Measurements from ENCODE around the gene OR7G2.

OR7G2 gene

DNA sequence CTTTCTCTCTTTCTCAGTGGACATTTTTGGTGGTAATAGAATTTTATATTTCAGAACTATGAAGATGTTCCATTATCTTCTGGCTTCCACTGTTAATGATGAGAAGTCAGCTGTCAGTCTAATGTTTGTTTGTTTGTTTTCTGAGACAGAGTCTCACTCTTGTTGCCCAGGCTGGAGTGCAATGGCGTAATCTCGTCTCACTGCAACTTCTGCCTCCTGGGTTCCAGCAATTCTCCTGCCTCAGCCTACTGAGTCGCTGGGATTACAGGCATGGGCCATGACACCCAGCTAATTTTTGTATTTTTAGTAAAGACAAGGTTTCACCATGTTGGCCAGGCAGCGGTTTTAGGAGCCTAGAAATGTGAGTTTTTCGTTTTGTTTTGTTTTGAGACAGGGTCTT, 37.6 kb upstream of the OR7G2 start:
- TF ChIP-seq, protein P1, sequence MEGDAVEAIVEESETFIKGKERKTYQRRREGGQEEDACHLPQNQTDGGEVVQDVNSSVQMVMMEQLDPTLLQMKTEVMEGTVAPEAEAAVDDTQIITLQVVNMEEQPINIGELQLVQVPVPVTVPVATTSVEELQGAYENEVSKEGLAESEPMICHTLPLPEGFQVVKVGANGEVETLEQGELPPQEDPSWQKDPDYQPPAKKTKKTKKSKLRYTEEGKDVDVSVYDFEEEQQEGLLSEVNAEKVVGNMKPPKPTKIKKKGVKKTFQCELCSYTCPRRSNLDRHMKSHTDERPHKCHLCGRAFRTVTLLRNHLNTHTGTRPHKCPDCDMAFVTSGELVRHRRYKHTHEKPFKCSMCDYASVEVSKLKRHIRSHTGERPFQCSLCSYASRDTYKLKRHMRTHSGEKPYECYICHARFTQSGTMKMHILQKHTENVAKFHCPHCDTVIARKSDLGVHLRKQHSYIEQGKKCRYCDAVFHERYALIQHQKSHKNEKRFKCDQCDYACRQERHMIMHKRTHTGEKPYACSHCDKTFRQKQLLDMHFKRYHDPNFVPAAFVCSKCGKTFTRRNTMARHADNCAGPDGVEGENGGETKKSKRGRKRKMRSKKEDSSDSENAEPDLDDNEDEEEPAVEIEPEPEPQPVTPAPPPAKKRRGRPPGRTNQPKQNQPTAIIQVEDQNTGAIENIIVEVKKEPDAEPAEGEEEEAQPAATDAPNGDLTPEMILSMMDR (IDR thresholded peaks at IDR 0.05), result no peak

DNA sequence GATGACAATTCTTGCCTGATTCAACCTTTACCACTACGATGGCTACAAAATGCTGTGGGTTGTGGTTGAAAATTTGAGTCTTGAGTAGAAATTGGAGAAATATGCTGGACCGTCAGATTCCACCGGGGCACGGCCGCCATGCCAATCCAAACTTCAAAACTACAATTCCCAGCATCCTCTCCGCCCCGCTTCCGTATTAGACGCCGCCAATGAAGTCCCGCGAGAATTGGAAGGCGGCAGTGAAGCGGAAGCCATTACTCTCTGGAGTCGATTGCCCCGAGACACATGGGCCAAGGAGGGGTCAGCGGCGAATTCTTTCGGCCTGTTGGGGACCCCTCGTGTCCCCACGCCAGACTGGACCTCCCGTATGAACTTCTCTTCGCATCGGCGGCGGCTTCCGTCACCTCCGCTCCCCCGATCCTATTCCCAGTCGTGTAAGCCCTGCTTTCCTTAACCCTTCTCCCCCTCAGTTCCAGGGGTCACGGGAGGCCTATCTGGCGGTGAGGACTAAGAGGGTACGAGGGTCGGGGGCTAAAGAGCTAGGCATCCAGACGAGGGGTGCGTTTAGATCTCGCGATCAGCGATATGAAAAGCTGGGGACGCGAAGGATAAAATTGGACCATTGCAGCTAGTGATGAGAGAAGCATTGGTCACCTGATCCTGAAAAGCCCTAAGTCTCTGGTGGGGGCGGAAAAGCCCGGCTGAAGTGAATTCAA, 33.0 kb upstream of the OR7G2 start, which contains the start of gene ZNF317:
Gene ZNF317, plus strand, starts transcription at position 239 of the 716 bp plus-strand sequence. CDS start 15,620 bp downstream, outside the sequence.
- TF ChIP-seq, protein P1 (IDR thresholded peaks at IDR 0.05), result no peak

DNA sequence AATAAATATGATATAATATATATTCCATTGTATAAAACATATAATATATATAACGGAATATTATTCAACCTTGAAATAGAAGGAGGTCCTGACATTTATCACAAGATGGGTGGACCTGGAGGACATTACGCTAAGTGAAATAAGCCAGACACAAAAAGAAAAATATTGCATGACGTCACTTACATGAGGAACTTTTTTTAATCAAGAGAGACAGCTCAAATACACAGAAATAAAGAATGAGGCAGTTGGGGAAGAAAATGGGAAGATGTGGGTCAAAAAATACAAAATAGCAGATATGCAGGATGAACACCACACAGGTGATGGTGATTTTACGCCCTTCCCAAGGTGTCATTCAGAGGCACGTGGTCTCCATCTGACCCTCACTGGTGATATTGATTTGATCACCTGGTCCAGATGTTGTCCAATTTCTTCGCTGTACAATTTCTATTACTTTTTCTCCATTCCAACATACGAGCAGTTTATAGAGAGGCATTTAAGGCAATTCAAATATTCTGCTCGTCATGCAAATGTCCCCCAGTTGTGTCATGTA, 32.4 kb upstream of the OR7G2 start:
- TF ChIP-seq, protein P1 (IDR thresholded peaks at IDR 0.05), result no peak

DNA sequence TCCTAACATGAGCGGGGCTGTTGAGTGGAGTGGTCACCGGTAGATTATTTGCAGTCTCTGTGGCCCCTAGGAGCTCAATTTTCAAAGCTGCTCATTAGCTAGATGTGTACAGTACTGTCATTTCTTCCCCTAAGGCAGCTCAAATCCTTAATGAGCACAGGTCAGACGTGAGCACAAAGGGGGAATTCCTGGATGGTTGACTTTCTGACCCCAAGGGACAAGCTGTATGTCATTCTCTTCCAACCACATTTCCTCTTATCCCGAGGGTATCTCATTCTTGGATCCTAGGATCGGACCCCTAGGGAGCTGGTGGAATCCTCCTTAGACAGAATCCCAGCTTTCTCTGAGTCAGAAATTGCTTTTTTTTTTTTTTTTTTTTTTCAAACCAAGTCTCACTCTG, 25.1 kb upstream of the OR7G2 start:
- TF ChIP-seq, protein P1 (IDR thresholded peaks at IDR 0.05), result no peak

DNA sequence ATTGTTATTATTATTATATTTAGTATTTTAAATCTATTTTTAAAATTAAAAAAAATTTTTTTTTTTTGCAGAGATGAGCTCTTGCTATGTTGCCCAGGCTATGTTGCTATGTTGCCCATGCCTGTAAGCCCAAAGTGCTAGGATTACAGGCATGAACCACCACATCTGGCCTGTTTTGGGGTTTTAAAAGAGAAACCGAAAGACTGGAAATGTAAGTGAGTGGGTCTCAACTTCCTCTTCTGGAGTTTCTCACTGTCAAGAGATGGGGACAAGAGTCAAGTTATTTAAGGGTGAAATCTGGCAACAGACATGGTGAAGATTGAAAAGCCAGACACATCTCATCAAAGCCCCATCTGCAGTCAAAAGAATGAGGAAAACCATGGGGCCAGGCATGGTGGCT, 23.7 kb upstream of the OR7G2 start:
- TF ChIP-seq, protein P1 (IDR thresholded peaks at IDR 0.05), result no peak

DNA sequence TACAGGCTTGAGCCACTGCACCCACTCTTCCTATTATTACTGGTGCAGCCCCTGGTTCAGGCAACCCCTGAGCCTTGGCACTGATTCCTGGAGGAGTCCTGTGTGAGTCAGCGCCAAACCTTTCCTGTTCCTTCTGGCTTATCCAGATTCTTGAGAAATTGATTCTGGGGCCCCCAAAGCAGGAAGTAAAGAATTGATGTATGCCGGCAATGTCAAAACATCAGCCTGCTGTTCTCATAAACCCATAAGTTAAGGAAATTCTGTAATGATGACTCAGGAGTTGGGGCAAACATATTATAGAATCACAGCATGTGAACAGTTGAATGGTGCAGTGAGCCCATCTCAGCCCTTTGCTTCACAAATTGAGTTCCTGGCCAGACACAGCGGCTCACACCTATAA, 20.9 kb upstream of the OR7G2 start:
- TF ChIP-seq, protein P1 (IDR thresholded peaks at IDR 0.05), result no peak

DNA sequence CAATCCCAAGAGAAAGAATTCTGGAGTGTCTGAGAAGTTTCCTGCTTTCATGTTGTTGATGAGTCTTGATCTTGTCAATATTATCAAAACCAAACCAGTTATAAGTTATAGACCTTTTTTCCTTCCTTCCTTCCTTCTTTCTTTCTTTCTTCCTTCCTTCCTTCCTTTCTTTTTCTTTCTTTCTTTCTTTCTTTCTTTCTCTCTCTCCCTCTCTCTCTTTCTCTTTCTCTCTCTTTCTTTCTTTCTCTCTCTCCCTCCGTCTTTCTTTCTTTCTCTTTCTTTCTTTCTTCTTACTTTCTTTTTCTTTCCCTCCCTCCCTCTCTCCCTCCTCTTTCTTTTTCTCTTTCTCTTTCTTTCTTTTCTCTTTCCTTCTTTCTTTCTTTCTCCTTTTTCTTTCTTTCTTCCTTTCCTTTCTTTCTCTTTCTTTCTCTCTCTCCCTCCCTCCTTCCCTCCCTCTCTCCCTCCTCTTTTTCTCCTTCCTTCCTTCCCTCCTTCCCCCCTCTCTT, 19.7 kb upstream of the OR7G2 start, which contains the start of gene OR7G3:
Gene OR7G3, minus strand, starts transcription at position 51 of the 506 bp plus-strand sequence. Its CDS starts 0 bp downstream, at position 51.
- TF ChIP-seq, protein P1 (IDR thresholded peaks at IDR 0.05), result no peak
